HG03045 (cell line): ENCODE data around the gene STS.
"Not testable (repeated sequence)": the region's sequence is repeated elsewhere in the genome, so short reads cannot be mapped to it uniquely, and the experiment has no call there.

Source experiments
- ATAC-seq: cut with Tn5 transposase; IDR thresholded peaks from one replicate; pipeline ENCODE4 v1.9.1; 2021; ENCODE audit warnings: mild to moderate bottlenecking, moderate library complexity; ENCODE audit not compliant: unreplicated experiment

Gene STS

GRCh38 chrX:7178859-7179258 is 31.3 kb downstream of the STS start:
- not testable (repeated sequence) for ATAC-seq

- ATAC-seq: no peak
Observed at GRCh38 chrX:7179446-7179845, 31.9 kb downstream of the STS start.

- ATAC-seq: no peak
Observed at GRCh38 chrX:7184816-7185215, 37.3 kb downstream of the STS start.

GRCh38 chrX:7188672-7189071 is 41.2 kb downstream of the STS start:
- ATAC-seq: no peak

- no peak for ATAC-seq
Observed at GRCh38 chrX:7190157-7190556, 42.6 kb downstream of the STS start.

- no peak for ATAC-seq
Observed at GRCh38 chrX:7191681-7192110, 44.2 kb downstream of the STS start.

- ATAC-seq: no peak
Observed at GRCh38 chrX:7192871-7193270, 45.4 kb downstream of the STS start.

- no peak for ATAC-seq
Observed at GRCh38 chrX:7194606-7195005, 47.1 kb downstream of the STS start.
